H1 (cell line): Measurements from ENCODE around the gene STX11. TPM values are rescaled to one million over a fixed set of nuclear protein-coding genes. Genes with fewer than 3 reads are reported as not detected.

Source experiments
- CTCF ChIA-PET: fragments of 300-600 bp; sonication (Branson Sonifier 250); formaldehyde crosslinking; loops from one replicate; lab custom pipeline; 2021; ENCODE audit not compliant: partially characterized antibody; lab: Charles Lee
- POLR2A ChIA-PET: fragments of 300-600 bp; sonication (Branson Sonifier 250); formaldehyde crosslinking; loops from one replicate; lab custom pipeline; 2021; ENCODE audit warnings: inconsistent platforms; ENCODE audit not compliant: partially characterized antibody; lab: Charles Lee
- DNase-seq, 2 experiments: peaks; one replicate each; pipeline versions ENCODE4 v3.0.0 to v3.0.0-alpha.2; 2010 to 2022; ENCODE audit warnings: low spot score in 2 of 2, low read depth in 1 of 2, mixed read lengths in 1 of 2
- FAIRE-seq: peaks from 2 replicates; lab custom pipeline; 2011; peaks lifted over from hg19 to GRCh38; lab: Jason Lieb, UNC
- H2AFZ ChIP-seq: 2 replicates; pipeline ENCODE4 v1.8.1; 2012; ENCODE audit warnings: low read length, inconsistent platforms
- H2AK5ac ChIP-seq: 2 replicates; pipeline ENCODE4 v1.6.1; 2013; ENCODE audit warnings: low read depth, low read length
- H2BK120ac ChIP-seq: replicated peaks from 2 replicates; pipeline ENCODE3; 2013; ENCODE audit warnings: low read depth, low read length, inconsistent platforms
- H2BK12ac ChIP-seq: 2 replicates; pipeline ENCODE4 v1.6.1; 2013; ENCODE audit warnings: low read depth, low read length
- H2BK15ac ChIP-seq: 2 replicates; pipeline ENCODE4 v1.6.1; 2013; ENCODE audit warnings: low read length
- H2BK20ac ChIP-seq: 2 replicates; pipeline ENCODE4 v1.6.1; 2013; ENCODE audit warnings: low read length
- H2BK5ac ChIP-seq: 2 replicates; pipeline ENCODE4 v1.6.1; 2013; ENCODE audit warnings: low read depth, low read length
- H3K14ac ChIP-seq: 2 replicates; pipeline ENCODE4 v1.6.1; 2013; ENCODE audit warnings: inconsistent platforms; ENCODE audit not compliant: insufficient read length
- H3K18ac ChIP-seq: 2 replicates; pipeline ENCODE4 v1.6.1; 2013; ENCODE audit warnings: low read length; ENCODE audit errors: extremely low read depth
- H3K23ac ChIP-seq: 2 replicates; pipeline ENCODE4 v1.6.1; 2013; ENCODE audit warnings: inconsistent platforms; ENCODE audit not compliant: insufficient read length
- H3K23me2 ChIP-seq: 2 replicates; pipeline ENCODE4 v1.6.1; 2013; ENCODE audit warnings: low read depth, low read length
- H3K27ac ChIP-seq: 2 replicates; pipeline ENCODE4 v1.6.1; 2011; ENCODE audit warnings: low read depth, low read length, inconsistent platforms
- H3K27me3 ChIP-seq, 4 experiments: replicated peaks in 1 of 4; 1 replicate in 1 of 4; 2 replicates in 3 of 4; pipeline versions ENCODE4 v1.6.1 to v1.8.1; 2011 to 2013; ENCODE audit warnings: low read length in 3 of 4, mild to moderate bottlenecking in 3 of 4, inconsistent platforms in 2 of 4, mixed read lengths in 2 of 4, moderate library complexity in 1 of 4; ENCODE audit not compliant: control insufficient read depth in 3 of 4, insufficient read depth in 3 of 4; ENCODE audit errors: extremely low read depth in 1 of 4
- H3K36me3 ChIP-seq, 4 experiments: 2 replicates each; pipeline versions ENCODE4 v1.6.1 to v1.8.1; 2011 to 2013; ENCODE audit warnings: mild to moderate bottlenecking in 4 of 4, low read length in 3 of 4, moderate library complexity in 2 of 4, control low read depth in 1 of 4, inconsistent platforms in 1 of 4; ENCODE audit not compliant: insufficient read depth in 4 of 4, control insufficient read depth in 2 of 4
- H3K4ac ChIP-seq: replicated peaks from 2 replicates; pipeline ENCODE3; 2013; ENCODE audit warnings: low read length, low read depth, mixed read lengths, inconsistent platforms; ENCODE audit not compliant: insufficient read length
- H3K4me1 ChIP-seq, 4 experiments: replicated peaks in 1 of 4; 1 replicate in 1 of 4; 2 replicates in 3 of 4; pipeline versions ENCODE4 v1.6.1 to v1.8.1; 2011 to 2013; ENCODE audit warnings: low read length in 3 of 4, inconsistent platforms in 2 of 4, mixed read lengths in 1 of 4; ENCODE audit not compliant: insufficient read depth in 4 of 4, control insufficient read depth in 3 of 4
- H3K4me2 ChIP-seq, 2 experiments: 2 replicates each; pipeline versions ENCODE4 v1.6.1 to v1.8.1; 2011 to 2013; ENCODE audit warnings: low read depth in 2 of 2, low read length in 2 of 2, control low read depth in 1 of 2, inconsistent platforms in 1 of 2, mild to moderate bottlenecking in 1 of 2; ENCODE audit not compliant: insufficient read depth in 1 of 2
- H3K4me3 ChIP-seq, 4 experiments: fragments of 200-600, 300-600 bp in 1 of 4; sonication (generic), shearing (Covaris generic), sonication (Bioruptor Twin) in 1 of 4; 2 replicates each; pipeline versions ENCODE4 v1.5.1 to v1.8.1; 2011 to 2016; ENCODE audit warnings: low read length in 4 of 4, low read depth in 3 of 4, control low read depth in 2 of 4, inconsistent platforms in 2 of 4, mild to moderate bottlenecking in 2 of 4, mixed read lengths in 1 of 4, moderate library complexity in 1 of 4; ENCODE audit not compliant: insufficient read depth in 2 of 4; ENCODE audit errors: extremely low read depth in 1 of 4
- H3K56ac ChIP-seq: replicated peaks from 2 replicates; pipeline ENCODE3; 2013; ENCODE audit warnings: low read depth, mild to moderate bottlenecking, mixed read lengths, low read length, inconsistent platforms; ENCODE audit not compliant: insufficient read length
- H3K79me1 ChIP-seq: 2 replicates; pipeline ENCODE4 v1.6.1; 2013; ENCODE audit warnings: low read depth, low read length, control low read depth
- H3K79me2 ChIP-seq, 2 experiments: 2 replicates each; pipeline versions ENCODE4 v1.6.1 to v1.8.1; 2012 to 2013; ENCODE audit warnings: low read length in 2 of 2, mild to moderate bottlenecking in 2 of 2, inconsistent platforms in 1 of 2; ENCODE audit not compliant: insufficient read depth in 2 of 2, control insufficient read depth in 1 of 2
- H3K9ac ChIP-seq, 4 experiments: replicated peaks in 1 of 4; 1 replicate in 1 of 4; 2 replicates in 3 of 4; pipeline versions ENCODE4 v1.6.1 to v1.8.1; 2011 to 2013; ENCODE audit warnings: low read depth in 3 of 4, low read length in 3 of 4, control low read depth in 2 of 4, mild to moderate bottlenecking in 2 of 4, moderate library complexity in 2 of 4, inconsistent platforms in 1 of 4; ENCODE audit errors: extremely low read depth in 1 of 4
- H3K9me3 ChIP-seq, 2 experiments: 2 replicates each; pipeline versions ENCODE4 v1.6.1 to v1.8.1; 2012 to 2013; ENCODE audit warnings: mild to moderate bottlenecking in 2 of 2, moderate library complexity in 2 of 2, control low read depth in 1 of 2, inconsistent platforms in 1 of 2, low read depth in 1 of 2, low read length in 1 of 2, mixed read lengths in 1 of 2; ENCODE audit not compliant: insufficient read depth in 2 of 2
- H4K20me1 ChIP-seq, 2 experiments: replicated peaks in 1 of 2; 2 replicates each; pipeline versions ENCODE3 to v1.8.1; 2011 to 2013; ENCODE audit warnings: inconsistent platforms in 2 of 2, low read length in 2 of 2, mild to moderate bottlenecking in 1 of 2; ENCODE audit not compliant: insufficient read depth in 2 of 2, control insufficient read depth in 1 of 2
- H4K5ac ChIP-seq: 2 replicates; pipeline ENCODE4 v1.6.1; 2013; ENCODE audit warnings: low read length, low read depth, mixed read lengths, inconsistent platforms; ENCODE audit not compliant: insufficient read length
- H4K8ac ChIP-seq: 2 replicates; pipeline ENCODE4 v1.8.0; 2013; ENCODE audit warnings: mild to moderate bottlenecking, moderate library complexity, low read length, inconsistent platforms; ENCODE audit not compliant: insufficient read depth; ENCODE audit errors: extremely low read depth
- H4K91ac ChIP-seq: replicated peaks from 2 replicates; pipeline ENCODE3; 2013; ENCODE audit warnings: low read length, mixed read lengths, inconsistent platforms; ENCODE audit not compliant: insufficient read length
- POLR2AphosphoS5 ChIP-seq: IDR thresholded peaks from 2 replicates; pipeline ENCODE4 v1.6.1; 2011; ENCODE audit warnings: low read depth, low read length
- RAD21 ChIP-seq, 2 experiments: IDR thresholded peaks in 1 of 2; conservative IDR thresholded peaks in 1 of 2; 2 replicates each; pipeline ENCODE4 v1.6.1; 2011; ENCODE audit warnings: low read depth in 2 of 2, low read length in 2 of 2, improper control_type of control experiment in 1 of 2, inconsistent platforms in 1 of 2, mild to moderate bottlenecking in 1 of 2, moderate library complexity in 1 of 2
- RBBP5 ChIP-seq: IDR thresholded peaks from 2 replicates; pipeline ENCODE4 v1.7.1; 2012; ENCODE audit warnings: low read depth, mild to moderate bottlenecking, inconsistent platforms, low read length, moderate library complexity, borderline replicate concordance
- SIN3A ChIP-seq, 2 experiments: IDR thresholded peaks in 1 of 2; conservative IDR thresholded peaks in 1 of 2; 2 replicates each; pipeline ENCODE4 v1.6.1; 2011 to 2012; ENCODE audit warnings: low read length in 2 of 2, improper control_type of control experiment in 1 of 2, low read depth in 1 of 2, mild to moderate bottlenecking in 1 of 2
- TAF1 ChIP-seq: IDR thresholded peaks from 2 replicates; pipeline ENCODE4 v1.6.1; 2011; ENCODE audit warnings: mild to moderate bottlenecking, low read depth, low read length
- TCF12 ChIP-seq: IDR thresholded peaks from 2 replicates; pipeline ENCODE4 v1.6.1; 2011; ENCODE audit warnings: low read depth, mild to moderate bottlenecking, low read length
- WGBS, 2 experiments: shearing (Covaris generic) in 1 of 2; methylation state at CpG; one replicate each; pipeline versions ENCODE4 v1.1.6 to v1.1.7; 2013 to 2015; ENCODE audit warnings: low lambda C conversion rate in 2 of 2, mixed read lengths in 2 of 2, inconsistent platforms in 1 of 2, low coverage in 1 of 2, missing lambda C conversion rate in 1 of 2; ENCODE audit not compliant: insufficient replicate concordance in 2 of 2, insufficient coverage in 1 of 2, insufficient read length in 1 of 2; ENCODE audit errors: extremely low coverage in 1 of 2, missing lambda C conversion rate in 1 of 2; 5-methylcytosine and 5-hydroxymethylcytosine counted together
- polyA plus RNA-seq, 7 experiments: library from polyadenylated mRNA; depleted of rRNA in 3 of 7; stranded (reverse) in 5 of 7; unstranded in 2 of 7; fragments of >200 nt in 5 of 7; fragments of 200-250 nt in 2 of 7; gene quantifications; 1 replicate in 5 of 7; 2 replicates in 1 of 7; 4 replicates in 1 of 7; pipeline versions ENCODE4 v1.2.1 to v1.2.3, GENCODE V29; 2011 to 2013; ENCODE audit warnings: missing spikeins in 2 of 7, mixed read lengths in 2 of 7
- total RNA-seq: library from RNA; stranded (reverse); fragmentation: NEBNext Ultra II Directional; extraction: Animal tissue kit (Norgen Biotek cat#: 25700); gene quantifications from 2 replicates; pipeline ENCODE4 v1.2.1, GENCODE V29; 2021

The STX11 gene
- total and polyA plus RNA-seq, 2 of the 8 experiments (the other 6 are each of a cell fraction or from before 2014, with no cell fraction given), result 0.15 to 0.34 TPM

GRCh38 chr6:144190080-144190479, 39.8 kb downstream of the STX11 start:
- Histone ChIP-seq H2BK15ac (no peak overlapping the region), H3K79me1 (no peaks in the 10 kb centered on the region), H2BK12ac (no peak overlapping the region), H2AK5ac (no peak overlapping the region), H3K18ac (no peak overlapping the region), H3K4me2 (no peak overlapping the region), H3K4ac (no peak overlapping the region), H2BK20ac (no peak overlapping the region), H3K9me3 (no peaks in the 10 kb centered on the region), H3K23ac (no peak overlapping the region), H3K36me3 (no peaks in the 10 kb centered on the region), H3K4me1 (no peaks in the 10 kb centered on the region), H2BK5ac (no peak overlapping the region), H3K14ac (no peak overlapping the region), H3K4me3 (no peak overlapping the region), H4K5ac (no peak overlapping the region), H2BK120ac (no peak overlapping the region), H3K56ac (no peak overlapping the region), H3K9ac (no peak overlapping the region), H3K27ac (no peak overlapping the region), H3K27me3 (no peaks in the 10 kb centered on the region), H3K79me2 (no peaks in the 10 kb centered on the region), H3K23me2 (no peaks in the 10 kb centered on the region; the same call in 1 of the 2 replicates), H2AFZ (no peak overlapping the region), H4K20me1 (no peaks in the 10 kb centered on the region), H4K8ac (no peak overlapping the region), H4K91ac (no peak overlapping the region)
- ChIA-PET CTCF (interaction anchor here (1.3 kb wide), 1 partner anchor 18 kb away, joined by 3 read pairs; no protein-coding TSS in a partner anchor), POLR2A (no interaction called here)
- DNase-seq (no peak), FAIRE-seq (no peak)
- TF ChIP-seq RBBP5 (no peak), SIN3A (conservative IDR thresholded peaks at IDR 0.05 in 1 of 2, IDR thresholded peaks at IDR 0.05 in 1 of 2; ENCODE audit: low read depth in 1 of 2, low read length in 2 of 2) (no peak), TAF1 (no peak), POLR2AphosphoS5 (no peak), RAD21 (IDR thresholded peaks at IDR 0.05 in 1 of 2, conservative IDR thresholded peaks at IDR 0.05 in 1 of 2; ENCODE audit: low read depth in 2 of 2, low read length in 2 of 2) (no peak), TCF12 (no peak)
- 89% methylated on average over 3 of the region's 3 CpGs; no CpG with 5 or more reads in 1 of the 2 experiments for WGBS, 2 experiments
